Measurements from ENCODE around the gene IDE.
"Not testable (repeated sequence)": the region's sequence is repeated elsewhere in the genome, so short reads cannot be mapped to it uniquely, and the experiment has no call there.

IDE gene

DNA sequence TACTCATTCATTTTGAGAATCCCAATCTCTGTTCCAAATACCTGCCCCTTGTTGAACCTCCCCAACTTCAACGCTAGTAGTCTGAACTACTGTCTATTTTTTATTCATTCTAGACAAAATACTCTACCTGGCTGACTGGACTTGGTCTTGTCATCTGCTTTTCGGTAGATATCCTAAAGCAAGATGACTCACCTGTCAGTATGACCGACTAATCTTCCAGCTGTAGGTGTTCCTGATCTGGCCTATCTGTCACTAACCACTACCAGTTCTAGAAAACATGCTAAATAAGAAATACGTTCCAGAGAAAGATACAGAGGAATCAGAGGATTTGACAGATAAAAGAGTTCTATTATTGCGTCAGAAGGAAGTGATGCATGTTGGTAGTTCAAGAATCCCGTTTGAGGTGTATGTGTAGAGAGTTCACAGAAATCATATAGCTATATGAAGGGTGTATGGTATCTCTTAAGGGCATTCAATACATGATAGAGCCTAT is 81.1 kb downstream of the IDE start:
- DNase-seq (ENCODE audit: low read depth in 2 of 2) = no peak

DNA sequence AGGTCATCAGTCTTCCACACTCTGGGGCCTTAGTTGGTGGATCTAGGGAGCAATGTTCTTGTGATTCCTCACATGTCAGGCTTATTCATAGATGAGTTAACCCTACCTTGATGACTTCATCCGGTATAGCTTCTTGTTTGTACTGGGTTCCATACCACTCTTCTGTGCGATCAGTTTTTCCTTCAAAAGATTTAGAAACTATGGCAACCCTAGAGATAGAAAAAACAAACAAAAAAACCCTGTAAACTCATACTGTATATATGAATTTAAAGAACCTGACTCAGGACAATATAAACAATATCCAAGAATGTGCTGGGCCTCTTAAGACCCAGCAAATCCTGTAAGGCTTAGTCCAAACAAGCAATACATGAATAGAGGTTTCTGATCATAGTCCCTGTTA is 83.5 kb downstream of the IDE start:
- no peak for DNase-seq (ENCODE audit: low read depth in 2 of 2)

DNA sequence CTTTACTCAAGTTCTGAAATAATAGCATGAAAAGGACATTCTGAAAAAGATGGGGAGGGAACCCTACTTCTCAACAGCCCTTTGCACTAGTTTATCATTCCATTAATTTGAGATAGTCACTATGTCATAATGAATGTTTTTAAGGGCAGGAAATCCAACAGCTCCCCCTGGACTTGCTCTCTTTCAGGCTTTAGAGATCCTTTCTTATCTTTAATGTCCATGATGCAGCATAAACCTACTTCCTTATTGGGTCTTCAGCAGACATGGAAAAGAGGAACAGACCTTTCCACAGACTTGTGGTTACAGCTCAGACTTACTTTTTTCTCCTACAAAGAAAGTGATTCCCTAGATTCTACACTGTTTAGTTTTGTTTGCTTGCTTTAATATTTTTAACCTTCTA is 87.3 kb downstream of the IDE start:
- no peak for DNase-seq (ENCODE audit: low read depth in 2 of 2)

DNA sequence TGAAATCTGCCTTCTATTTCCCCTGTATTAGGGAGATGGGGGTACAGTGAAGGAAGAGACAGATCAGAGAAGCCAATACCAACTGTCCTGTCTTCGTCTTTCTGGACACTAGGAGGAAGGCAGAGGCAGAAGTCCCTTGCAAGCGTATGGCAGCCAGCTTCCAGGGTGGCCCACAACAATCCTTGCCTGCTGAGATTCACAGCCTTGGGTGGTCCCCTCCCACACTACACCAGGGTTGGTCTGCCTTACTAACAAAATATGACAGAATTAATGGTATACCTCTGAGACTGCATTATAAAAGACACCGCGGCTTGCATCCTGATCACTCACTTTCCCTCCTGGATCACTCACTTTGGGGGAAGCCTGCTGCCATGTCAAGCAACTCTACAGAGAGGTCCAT is 90.4 kb downstream of the IDE start:
- DNase-seq (ENCODE audit: low read depth in 2 of 2) = no peak

DNA sequence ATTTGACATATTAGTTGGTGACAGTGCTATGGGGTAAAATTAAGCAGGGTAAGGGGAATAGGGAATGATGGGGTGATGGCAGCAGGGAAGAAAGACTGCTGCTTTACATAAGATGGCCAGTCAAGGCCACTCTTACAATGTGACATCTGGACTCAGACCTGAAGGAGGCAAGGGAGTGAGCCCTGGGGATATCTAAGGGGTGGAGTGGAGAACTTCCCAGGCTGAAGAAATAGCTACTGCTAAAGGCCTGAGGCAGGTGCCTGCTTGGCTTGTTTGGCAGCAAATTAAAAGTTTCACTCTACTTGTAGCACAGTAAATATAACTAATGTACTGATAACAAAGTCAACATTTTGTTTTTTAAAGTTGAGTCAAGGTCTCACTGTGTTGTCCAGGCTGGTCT is 93.5 kb downstream of the IDE start:
- no peak for DNase-seq (ENCODE audit: low read depth in 2 of 2)

DNA sequence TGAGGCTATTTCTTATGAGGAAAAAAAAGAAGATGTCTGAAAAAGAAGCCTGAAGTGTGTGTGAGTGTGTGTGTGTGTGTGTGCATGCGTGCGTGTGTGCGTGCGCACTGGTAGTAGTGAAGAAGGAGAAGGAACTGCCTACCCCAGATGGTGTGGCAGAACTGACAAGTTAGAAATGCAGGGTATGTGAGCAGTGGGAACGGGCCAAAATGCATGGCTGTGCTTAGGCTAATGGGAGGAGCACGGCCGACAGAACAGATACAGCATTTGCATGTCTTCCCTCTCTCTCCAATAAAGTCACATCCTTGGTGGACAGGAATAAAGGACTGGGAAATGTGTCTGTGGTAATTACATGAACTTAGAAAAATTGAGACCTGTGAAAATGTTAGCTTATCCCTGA is 94.3 kb downstream of the IDE start:
- no peak for DNase-seq (ENCODE audit: low read depth in 2 of 2)

DNA sequence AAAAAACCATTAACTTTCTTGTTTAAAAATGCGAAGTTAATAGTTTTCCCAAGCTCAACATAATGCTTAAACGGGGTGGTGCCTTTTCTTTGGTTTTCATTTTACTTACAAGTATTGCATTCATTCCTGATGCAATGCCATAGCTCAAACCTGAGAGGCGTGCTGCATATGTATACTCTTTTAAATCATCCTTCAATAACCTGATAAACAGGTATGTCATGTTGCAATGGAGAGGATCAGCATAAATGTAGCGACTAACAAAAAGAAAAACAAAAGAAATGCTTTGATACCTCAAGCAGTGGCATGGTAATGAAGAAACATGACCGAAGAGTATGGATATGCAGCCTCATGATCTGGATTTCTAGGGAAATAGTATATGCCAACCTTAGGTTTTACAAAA is 95.4 kb downstream of the IDE start:
- no peak for DNase-seq (ENCODE audit: low read depth in 2 of 2)

DNA sequence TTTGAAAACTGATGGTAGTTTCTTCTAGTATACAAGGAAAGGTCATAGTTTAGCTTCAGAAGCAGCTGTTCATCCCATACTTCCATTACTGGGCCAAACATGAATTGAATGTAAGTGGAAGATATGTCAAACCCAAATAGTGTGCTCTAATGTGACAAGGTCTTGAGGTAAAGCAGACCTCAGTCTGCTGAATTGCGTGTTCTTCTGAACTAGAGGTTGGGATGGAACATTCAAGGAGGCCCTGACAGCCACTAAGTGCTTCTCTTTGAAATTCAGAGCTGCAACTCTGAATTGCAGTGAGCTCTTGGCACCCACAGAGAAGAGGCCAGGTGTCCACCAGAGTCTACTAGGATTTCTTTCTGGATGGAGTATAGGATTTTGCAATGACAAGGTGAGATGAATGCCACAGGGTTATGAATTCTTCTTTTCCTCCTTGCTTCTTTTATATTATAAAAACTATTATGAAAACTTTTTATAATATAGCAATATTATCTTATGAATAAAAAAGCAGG is 98.5 kb downstream of the IDE start:
- no peak for DNase-seq (ENCODE audit: low read depth in 2 of 2)

DNA sequence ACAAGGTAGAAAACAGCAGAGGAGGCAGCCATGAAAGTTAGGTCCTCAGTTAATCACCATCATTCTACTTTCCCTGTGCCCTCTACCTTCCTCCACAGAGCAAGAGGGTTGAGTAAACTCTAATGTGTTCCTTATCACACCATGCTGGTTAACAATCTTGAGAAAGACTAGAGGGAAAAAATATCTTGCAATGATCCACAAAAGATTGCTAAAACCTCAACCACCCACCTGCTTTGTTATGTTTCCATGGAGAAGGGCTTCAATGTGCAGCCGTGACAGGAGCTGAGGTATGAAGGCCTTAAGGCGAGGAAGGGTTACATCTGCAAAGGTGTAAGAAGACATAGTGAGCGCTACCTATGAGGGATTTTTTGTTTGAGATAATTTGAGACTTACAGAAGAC is 103.9 kb downstream of the IDE start:
- DNase-seq (ENCODE audit: low read depth in 2 of 2) = no peak

DNA sequence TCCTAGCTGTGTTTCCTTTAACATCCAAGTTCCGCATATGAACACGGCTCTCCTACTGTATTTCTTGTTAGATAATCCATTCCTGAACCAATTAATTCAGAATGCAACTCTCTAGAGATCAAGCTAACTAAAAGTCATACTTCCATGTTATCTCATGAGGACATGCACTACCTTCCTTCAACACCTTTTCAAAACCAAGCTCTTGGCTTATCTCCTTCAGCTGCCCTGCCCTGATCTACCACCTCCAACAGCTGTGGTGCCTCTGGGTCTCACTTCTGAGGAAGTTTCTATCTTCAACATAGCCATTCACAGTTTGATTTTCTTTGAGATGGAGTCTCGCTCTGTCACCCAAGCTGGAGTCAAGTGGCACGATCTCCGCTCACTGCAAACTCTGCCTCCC is 109.5 kb downstream of the IDE start:
- no peak for DNase-seq (ENCODE audit: low read depth in 2 of 2)

DNA sequence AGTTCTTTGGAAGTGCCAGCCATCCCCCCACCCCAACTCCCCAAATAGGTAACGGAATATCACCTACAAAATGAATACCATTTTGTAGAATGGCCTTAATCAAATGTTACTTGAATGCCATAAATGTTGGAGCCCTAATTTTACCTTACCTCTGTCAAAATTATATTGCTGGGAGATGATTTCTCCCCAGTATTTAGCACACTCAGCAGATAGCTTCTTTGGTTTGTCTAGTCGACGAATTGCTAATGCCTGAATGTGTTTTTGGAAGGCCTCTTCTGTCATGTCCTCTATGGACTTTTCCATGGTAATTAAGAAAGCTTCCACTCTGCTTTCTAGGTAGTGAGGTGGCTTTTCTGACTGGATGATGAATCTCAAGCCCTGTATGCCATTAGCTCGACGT is 110.3 kb downstream of the IDE start:
- DNase-seq (ENCODE audit: low read depth in 2 of 2) = no peak

DNA sequence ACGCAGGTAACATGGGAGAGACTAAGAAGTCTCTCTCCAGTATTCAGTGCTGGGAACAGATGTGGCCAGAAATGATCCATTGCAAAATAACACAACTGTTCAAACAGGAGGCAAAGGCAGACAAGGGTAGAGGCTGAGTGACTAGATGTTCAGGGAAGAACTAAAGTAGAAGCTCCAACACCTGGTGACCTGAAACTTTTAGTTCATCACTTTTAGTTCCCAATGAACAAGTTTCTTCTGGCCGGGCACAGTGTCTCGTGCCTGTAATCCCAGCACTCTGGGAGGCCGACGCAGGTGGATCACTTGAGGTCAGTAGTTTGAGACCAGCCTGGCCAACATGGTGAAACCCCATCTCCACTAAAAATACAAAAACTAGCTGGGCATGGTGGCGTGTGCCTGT is 118.9 kb downstream of the IDE start:
- not testable (repeated sequence) for DNase-seq (ENCODE audit: low read depth in 2 of 2)

DNA sequence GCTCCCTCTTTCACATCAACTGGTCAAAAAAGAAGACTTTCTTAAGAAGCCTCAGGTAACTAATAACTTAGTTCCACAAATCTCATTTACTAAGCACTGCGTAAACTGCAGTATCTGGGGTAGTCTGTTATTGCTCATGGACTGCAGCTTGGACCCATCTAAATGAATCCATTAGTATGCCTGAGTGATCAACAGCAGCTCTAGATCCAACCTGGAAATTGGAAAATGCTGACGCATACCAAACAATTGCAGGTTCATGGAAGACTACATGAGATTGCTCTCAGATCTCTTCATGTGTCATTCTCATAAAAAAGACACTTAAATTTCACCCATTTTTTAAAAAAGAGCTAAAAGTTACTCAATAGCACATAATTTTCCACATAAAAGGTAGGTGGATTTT is 121.6 kb downstream of the IDE start:
- no peak for DNase-seq (ENCODE audit: low read depth in 2 of 2)

DNA sequence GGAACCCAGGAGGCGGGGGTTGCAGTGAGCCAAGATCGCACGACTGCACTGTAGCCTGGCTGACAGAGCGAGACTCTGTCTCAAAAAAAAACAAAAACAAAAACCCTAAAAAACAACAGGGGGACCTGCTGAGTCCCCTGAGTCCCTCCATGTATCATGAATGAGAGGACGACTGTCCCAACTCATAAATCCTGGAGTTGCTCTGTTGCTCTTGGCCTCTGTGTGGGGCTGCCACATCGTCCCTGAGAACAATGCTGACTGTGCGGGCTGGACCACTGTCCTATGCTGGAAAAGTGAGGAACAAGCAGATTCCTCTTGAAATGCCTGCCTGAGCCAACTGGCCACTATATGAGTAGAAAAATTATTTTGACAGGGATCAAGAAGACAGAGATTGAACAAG is 122.5 kb downstream of the IDE start:
- DNase-seq (ENCODE audit: low read depth in 2 of 2) = no peak

DNA sequence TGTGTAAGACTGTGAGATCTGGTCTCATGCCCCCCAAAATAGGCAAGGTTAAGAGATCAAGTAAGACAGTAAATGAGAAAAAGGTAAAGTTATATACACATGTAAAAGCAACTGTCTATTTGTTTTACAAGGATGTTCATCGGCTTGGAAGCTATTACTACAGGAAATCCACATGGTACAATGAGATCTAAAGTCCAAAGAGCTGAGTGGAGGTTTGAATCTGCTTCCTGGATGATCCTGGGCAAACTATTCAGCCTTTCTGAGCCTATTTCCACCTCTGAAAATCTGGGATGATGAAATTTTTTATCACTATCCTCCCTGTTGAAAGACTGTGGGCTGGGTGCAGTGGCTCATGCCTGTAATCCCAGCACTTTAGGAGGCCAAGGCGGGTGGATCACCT is 123.0 kb downstream of the IDE start:
- DNase-seq (ENCODE audit: low read depth in 2 of 2) = no peak

DNA sequence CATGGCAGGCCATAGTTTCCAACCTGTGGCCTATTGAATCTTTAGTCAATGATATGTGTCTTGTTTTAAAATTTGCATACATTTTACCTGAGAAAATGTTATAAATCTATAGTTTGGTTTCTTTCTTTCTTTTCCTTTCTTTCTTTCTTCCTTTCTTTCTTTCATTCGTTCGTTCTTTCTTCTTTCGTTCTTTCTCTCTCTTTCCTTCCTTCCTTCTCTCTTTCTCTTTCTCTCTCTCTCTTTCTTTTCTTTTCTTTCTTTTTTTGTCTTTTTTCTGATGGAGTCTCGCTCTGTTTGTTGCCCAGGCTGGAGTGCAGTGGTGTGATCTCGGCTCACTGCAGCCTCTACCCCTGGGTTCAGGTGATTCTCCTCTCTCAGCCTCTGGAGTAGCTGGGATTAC is 133.3 kb downstream of the IDE start:
- DNase-seq (ENCODE audit: low read depth in 2 of 2) = no peak

DNA sequence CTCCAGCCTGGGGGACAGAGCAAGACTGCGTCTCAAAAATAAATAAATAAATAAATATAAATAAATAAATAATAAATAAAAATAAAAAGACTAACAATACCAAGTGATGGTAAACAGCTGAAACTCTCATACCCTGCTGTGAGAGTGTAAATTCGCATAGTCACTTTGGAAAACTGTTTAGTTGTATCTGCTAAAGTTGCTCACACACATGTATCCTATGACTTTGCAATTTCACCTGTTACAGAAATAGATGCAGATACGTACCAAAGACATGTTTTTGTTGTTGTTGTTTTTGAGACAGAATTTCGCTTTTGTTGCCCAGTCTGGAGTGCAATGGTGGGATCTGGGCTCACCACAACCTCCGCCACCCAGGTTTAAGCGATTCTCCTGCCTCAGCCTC is 135.7 kb downstream of the IDE start:
- DNase-seq (ENCODE audit: low read depth in 2 of 2) = no peak

DNA sequence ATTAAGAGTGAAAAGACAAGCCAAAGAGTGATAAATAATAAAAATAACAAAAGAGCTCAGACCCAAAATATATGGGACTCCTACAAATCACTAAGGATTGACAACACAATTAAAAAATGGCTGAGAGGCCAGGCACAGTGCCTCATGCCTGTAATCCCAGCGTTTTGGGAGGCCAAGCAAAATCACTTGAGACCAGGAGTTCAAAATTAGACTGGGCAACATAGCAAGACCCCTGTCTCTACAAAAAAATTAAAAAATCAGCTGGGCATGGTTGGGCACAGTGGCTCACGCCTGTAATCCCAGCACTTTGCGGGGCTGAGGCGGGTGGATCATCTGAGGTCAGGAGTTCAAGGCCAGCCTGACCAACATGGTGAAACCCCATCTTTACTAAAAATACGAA is 137.3 kb downstream of the IDE start:
- no peak for DNase-seq (ENCODE audit: low read depth in 2 of 2)

DNA sequence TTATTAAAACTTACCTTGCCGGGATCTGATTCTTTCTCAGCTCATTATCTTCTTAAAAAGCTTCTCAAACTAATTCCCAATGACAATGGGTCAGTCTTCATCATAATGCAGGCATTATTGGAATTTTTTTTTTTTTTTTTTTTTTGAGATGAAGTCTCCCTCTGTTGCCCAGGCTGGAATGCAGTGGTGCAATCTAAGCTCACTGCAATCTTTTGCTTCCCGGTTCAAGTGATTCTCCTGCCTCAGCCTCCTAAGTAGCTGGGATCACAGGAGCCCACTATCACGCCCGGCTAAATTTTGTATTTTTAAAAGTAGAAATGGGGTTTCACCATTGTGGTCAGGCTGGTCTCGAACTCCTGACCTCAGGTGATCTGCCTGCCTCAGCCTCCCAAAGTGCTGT is 137.8 kb downstream of the IDE start:
- not testable (repeated sequence) for DNase-seq (ENCODE audit: low read depth in 2 of 2)

DNA sequence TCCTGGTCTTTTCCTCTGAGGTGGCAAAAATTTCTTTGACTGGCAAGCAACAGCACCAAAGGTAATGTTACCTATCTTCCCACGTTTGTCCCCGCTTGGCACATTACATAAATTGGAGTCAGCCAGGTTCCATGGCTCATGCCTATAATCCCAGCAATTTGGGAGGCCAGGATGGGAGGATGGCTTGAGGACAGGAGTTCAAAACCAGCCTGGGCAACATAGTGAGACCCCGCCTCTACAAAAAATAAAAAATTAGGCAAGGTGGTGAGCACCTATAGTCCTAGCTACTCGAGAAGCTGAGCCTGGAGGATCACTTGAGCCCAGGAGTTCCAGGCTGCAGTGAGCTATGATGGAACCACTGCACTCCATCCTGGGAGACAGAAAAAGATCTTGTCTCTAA is 139.5 kb downstream of the IDE start:
- DNase-seq (ENCODE audit: low read depth in 2 of 2) = no peak

DNA sequence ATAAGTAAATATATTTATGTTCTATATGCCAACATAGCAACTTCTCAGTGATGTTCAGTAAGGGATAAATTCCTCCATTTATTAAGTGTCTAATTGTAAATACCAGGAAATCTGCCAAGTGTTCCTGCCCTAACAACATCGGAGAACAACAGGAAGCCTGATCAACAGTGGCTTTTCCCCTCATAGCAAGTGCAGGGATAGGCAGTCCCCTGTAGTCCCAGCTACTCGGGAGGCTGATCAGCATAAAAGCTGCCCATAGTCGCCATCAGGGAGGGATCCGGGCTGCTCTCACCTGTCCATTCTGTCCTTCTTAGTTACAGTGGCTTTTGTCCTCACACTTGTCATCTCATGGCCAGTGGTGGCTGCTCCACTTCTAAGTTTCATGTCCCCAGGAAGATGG is 141.3 kb downstream of the IDE start:
- DNase-seq (ENCODE audit: low read depth in 2 of 2) = no peak

DNA sequence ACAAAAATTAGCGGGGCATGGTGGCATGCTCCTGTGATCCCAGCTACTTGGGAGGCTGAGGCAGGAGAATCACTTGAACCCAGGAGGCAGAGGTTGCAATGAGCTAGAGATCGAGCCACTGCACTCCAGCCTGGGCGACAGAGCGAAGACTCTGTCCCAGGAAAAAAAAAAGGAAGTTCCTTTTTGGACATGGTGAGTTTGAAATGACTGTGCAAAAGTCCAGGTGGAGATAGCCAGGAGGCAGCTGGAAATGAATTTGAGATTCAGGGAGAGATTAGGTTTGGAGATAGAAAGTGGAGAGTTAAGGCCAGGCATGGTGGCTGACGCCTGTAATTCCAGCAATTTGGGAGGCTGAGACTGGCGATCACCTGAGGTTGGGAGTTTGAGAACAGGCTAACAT is 143.8 kb downstream of the IDE start:
- no peak for DNase-seq (ENCODE audit: low read depth in 2 of 2)

DNA sequence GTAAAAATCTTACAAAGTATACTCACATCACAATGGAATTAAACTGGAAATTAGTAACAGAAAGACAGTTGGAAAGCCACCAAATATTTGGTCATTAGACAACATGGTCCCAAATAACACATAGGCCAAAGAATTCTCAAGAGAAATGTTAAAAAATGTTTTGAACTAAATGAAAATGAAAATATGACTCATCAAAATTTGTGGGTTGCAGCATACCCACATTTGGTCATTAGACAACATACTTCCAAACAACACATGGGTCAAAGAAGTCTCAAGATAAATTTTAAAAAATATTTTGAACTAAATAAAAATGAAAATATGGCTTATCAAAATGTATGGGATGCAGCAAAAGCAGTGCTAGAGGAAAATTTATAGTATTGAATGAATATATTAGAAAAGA is 152.3 kb downstream of the IDE start:
- DNase-seq (ENCODE audit: low read depth in 2 of 2) = no peak

DNA sequence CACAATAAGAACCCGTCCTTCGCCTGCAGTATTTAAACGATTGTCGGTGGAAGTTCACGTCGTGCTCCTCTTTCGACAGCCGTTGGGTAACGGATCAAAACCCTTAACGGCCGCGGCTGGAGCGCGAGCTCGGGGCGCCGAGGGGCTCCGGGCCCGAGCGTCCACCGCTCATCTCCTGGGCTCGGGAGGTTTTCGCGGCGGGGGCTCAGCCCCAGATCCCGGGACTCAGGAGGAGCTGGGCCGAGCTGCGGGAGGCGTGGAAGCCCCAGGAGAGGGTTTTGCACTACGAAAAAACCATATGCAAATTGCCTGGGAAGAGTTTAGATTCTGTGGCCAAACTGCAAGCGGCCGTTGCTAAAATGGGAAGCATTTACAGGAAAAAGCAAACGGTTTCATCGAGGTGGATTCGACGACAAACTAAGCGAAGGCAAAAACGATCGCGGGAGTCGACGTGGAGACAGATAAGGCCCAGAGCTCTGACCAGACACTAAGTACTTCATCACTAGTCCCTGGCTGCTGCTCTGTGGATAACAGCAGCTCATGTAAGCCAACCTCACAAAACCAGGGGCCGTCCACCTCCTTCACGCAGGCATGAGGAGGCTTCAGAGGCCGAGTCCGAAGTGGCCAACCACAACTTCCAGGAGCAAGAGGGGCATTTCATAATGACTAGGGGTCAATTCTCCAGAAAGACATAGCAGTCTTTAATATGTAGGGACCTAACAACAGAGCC is 153.2 kb downstream of the IDE start:
- DNase-seq (ENCODE audit: low read depth in 2 of 2) = no peak

All from activated CD8-positive, alpha-beta memory T cell treated with anti-CD3 and anti-CD28 coated beads for 4 hours (primary cell).